ENCODE measurements around the gene BEGAIN.
A peak's percentile ranks its signal among the peaks of the same experiment; 100 is the strongest.

Gene BEGAIN

DNA sequence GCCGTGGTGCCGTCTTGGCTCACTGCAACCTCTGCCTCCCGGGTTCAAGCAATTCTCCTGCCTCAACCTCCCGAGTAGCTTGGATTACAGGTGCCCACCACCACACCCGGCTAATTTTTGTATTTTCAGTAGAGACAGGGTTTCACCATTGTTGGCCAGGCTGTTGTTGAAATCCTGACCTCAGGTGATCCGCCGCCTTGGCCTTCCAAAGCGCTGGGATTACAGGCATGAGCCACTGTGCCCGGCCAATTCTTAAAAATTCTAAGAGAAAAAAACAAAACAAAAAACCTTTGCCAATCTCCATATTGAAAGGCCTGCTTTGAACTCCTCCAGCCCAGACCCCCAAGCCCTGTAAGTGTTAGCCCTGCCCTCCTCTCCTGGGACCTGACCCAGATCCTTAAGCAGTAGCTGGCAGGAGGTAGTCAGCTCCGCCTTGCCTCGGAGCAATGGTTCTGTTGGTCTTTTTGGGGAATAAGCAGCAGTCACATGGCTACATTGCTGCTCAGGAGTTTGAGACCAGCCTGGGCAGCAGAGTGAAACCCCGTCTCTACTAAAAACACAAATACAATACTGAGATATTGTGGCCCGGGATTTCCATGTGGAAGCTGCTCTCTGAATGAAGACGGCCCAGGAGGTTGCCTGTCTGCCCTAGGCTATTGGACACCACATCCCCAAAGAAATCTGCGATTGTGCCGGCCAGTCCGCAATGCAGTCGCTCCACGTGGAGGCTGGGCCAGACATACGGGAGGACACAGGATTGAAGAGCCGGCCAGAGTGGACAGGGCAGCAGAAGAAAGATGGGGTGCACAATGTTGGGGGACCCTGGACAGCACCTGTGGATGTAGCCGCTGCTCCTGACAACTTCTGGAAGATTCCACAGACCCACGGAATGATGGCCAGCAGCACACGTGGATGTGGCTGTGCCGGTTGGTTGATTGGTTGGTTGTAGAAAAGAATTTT, 28.8 kb upstream of the BEGAIN start:
- TF ChIP-seq CTCF (IDR thresholded peaks at IDR 0.05; ENCODE audit: low read depth, low read length), result no peak
- no peak for DNase-seq (ENCODE audit: low read depth in 2 of 2)
- H3K4me3 ChIP-seq (replicated peaks in 1 of 2; ENCODE audit: low read depth in 2 of 2, low read length in 2 of 2), result no peak overlapping the region

DNA sequence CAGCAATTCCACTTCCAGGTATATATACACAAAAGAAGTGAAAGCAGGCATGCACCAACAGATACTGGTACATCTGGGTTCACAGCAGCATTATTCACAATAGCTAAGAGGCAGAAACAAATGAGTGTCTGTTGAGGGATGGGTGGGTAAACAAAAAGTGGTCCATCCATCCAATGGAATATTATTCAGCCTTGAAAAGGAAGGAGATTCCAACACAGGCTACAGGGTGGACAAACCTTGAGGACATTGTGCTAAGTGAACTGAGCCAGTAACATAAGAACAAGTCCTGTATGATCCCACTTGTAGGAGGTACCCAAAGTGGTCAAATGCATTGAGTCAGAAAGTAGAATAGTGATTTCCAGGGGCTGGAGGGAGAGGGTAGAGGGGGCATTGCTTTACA, 27.6 kb upstream of the BEGAIN start:
- no peak for DNase-seq (ENCODE audit: low read depth in 2 of 2)
- no peak for TF ChIP-seq CTCF (IDR thresholded peaks at IDR 0.05; ENCODE audit: low read depth, low read length)
- H3K4me3 ChIP-seq (replicated peaks in 1 of 2; ENCODE audit: low read depth in 2 of 2, low read length in 2 of 2), result no peak overlapping the region

- no peak for DNase-seq (ENCODE audit: low read depth in 2 of 2)
- TF ChIP-seq CTCF (IDR thresholded peaks at IDR 0.05; ENCODE audit: low read depth, low read length), result no peak
- H3K4me3 ChIP-seq (replicated peaks in 1 of 2; ENCODE audit: low read depth in 2 of 2, low read length in 2 of 2), result no peak overlapping the region
Measured at GRCh38 chr14:100612986-100613385, 25.8 kb upstream of the BEGAIN start.

DNA sequence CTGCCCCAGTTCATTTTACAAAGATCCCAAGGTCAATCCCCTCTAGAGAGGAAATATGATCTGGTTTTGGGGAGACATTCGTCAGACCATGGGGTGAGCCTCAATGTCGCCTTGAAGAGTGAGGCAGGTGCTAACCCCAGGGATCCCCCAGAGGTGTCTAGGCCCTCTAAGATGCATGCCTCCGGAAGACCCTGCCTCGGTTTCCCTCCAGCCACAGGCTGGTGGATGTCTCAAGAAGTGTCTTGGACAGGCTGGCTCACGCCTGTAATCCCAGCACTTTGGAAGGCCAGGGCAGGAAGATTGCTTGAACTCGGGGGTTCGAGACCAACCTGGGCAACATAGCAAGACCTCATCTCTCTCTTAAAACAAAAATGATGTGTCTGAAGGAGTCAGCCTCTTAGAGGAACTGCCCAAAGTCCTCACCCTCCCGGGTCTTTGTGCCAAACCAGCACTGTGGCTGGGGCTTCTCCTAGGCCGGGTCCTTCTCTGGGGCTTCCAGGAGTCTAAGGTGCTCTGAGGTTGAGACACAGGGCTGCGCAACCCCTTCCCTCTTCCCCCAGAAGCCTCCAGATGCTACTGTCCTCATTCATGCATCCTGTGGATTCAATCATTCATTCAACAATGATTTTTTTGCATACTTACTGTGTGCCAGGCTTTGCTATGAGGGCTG, 24.7 kb upstream of the BEGAIN start:
- DNase-seq (ENCODE audit: low read depth in 2 of 2), result no peak
- no peak overlapping the region for H3K4me3 ChIP-seq (replicated peaks in 1 of 2; ENCODE audit: low read depth in 2 of 2, low read length in 2 of 2)
- no peak for TF ChIP-seq CTCF (IDR thresholded peaks at IDR 0.05; ENCODE audit: low read depth, low read length)

DNA sequence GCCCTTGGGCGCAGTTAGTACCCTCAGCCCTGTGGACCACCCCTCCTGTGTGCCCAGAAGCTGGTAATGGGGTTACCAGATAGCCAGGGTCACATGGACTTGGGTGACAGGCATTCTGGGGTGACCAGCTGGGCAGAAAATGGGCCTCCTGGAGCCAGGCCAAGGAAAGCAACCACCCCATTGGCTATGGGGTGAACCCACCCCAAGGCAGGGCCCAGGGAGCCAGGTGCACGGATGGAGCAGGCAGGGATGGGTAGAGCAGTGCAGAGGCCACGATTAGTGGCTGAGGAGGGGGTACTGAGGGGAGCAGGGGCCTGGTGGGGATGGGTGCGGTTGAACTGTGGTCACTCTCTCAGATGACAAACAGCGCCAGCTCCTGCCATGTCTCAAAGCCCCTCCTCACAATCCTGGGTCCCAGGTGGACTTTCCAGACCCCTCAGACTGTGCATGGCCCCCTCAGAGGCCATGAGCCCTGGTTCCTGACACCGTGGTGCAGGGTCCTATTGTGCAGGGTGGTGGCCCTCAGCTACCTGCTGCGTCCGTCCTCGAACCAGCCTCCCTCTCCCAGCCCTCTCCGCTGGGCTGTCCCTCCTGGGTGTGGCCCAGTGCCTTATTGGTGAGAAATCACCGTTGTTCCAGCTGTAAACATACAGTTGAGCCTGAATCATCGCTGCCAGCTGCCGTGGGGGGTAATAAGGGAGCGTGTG, 23.4 kb upstream of the BEGAIN start:
- H3K4me3 ChIP-seq (replicated peaks in 1 of 2; ENCODE audit: low read depth in 2 of 2, low read length in 2 of 2), result no peak overlapping the region
- peak in 1 of 2 donors; percentile 27 for DNase-seq (ENCODE audit: low read depth in 2 of 2)
- no peak for TF ChIP-seq CTCF (IDR thresholded peaks at IDR 0.05; ENCODE audit: low read depth, low read length)

- no peak for DNase-seq (ENCODE audit: low read depth in 2 of 2)
- no peak for TF ChIP-seq CTCF (IDR thresholded peaks at IDR 0.05; ENCODE audit: low read depth, low read length)
- H3K4me3 ChIP-seq (replicated peaks in 1 of 2; ENCODE audit: low read depth in 2 of 2, low read length in 2 of 2), result no peak overlapping the region
Measured at GRCh38 chr14:100609941-100610391, 22.7 kb upstream of the BEGAIN start.

Data from cardiac fibroblast (primary cell).